ENCODE measurements around the gene C6orf89. TPM values are rescaled to one million over a fixed set of nuclear protein-coding genes. Genes with fewer than 3 reads are reported as not detected.

The C6orf89 gene, protein sequence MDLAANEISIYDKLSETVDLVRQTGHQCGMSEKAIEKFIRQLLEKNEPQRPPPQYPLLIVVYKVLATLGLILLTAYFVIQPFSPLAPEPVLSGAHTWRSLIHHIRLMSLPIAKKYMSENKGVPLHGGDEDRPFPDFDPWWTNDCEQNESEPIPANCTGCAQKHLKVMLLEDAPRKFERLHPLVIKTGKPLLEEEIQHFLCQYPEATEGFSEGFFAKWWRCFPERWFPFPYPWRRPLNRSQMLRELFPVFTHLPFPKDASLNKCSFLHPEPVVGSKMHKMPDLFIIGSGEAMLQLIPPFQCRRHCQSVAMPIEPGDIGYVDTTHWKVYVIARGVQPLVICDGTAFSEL
- total RNA-seq (2021; ENCODE audit: unreplicated experiment): 32.9 TPM
- 14.4 and 17.0 TPM in 2 replicates for polyA plus RNA-seq (2012)
- Bru-seq, nascent RNA: percentile 68 among the genes with signal in this experiment
- percentile 88 among the genes with signal in this experiment for BruChase-seq, experiment 1, labeled RNA remaining after a 6-hour chase
- BruChase-seq, experiment 2, labeled RNA remaining after a 2-hour chase: percentile 77 among the genes with signal in this experiment
- long read RNA-seq, full-length matches to known transcripts: 22 of 65 reads
- long read RNA-seq, partial matches to known transcripts: 17 of 65 reads
- long read RNA-seq, other reads (novel, unspliced or antisense): 26 of 65 reads

DNA sequence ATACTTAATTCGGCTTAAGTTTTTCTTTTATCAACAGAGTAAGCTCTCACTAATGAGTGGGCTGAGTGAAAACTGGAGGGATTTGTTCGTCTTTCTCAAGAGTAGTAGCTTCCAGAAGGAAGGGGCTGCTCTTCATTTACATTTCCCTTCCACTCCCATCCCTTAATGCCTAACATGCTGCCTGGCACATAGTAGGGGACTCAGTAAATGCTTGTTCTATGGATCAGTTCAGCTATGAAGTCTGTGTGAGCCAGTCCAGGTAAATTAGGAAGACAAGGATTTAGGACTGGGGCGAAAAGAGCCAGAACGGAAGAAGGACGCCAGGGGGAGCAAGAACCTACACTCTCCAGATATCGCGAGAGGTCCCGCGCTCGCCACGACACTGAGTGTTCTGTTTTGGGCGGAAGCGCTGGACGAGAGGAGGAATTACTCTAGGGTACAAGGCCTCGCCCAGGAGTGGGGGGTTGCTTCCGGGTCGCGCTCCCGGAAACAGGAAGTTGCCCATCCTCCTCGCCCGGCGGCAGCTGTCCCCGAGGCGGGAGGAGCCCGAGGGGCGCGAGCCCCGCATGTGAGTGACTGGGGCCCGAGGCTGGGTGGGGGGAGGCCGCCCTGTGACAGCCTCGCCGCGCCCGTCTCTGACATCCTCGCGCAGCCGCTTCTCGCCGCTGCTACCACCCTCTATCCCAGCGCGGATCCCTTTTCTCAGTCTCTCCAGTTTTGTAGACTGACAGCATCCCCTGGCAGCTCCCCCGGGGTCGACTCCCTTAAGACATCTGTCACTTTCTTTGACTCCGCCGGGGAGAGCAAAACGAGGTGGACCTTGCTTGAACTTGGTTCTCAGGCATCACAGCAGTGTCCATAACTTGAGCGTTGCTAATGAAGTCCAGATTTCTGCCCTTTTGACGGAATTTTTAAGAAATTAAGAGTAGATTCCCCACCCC lies at the start of gene C6orf89:
C6orf89 (plus strand) TSS at position 492 of the 941 bp plus-strand sequence. CDS start 13,493 bp downstream, outside the sequence.
- Histone ChIP-seq H3K9me3 (ENCODE audit: control insufficient read depth in 1 of 2, insufficient read depth in 1 of 2, low read depth in 1 of 2, low read length in 2 of 2) (no peaks in the 10 kb centered on the region), H3K36me3 (ENCODE audit: control insufficient read depth in 1 of 2, insufficient read depth in 2 of 2, low read length in 2 of 2) (no peaks in the 10 kb centered on the region), H3K79me2 (ENCODE audit: insufficient read depth, low read length) (peaks cover 35% of the 10 kb centered on the region), H3K4me3 (replicated peaks in 1 of 2; ENCODE audit: low read depth in 1 of 2, low read length in 2 of 2) (peak within 1 kb of the TSS; percentile 81 to 88), H3K27ac (ENCODE audit: low read depth, low read length) (peak within 1 kb of the TSS; percentile 65), H3K9me2 (ENCODE audit: insufficient read depth) (no peaks in the 10 kb centered on the region), H3K4me1 (ENCODE audit: control insufficient read depth in 1 of 2, insufficient read depth in 2 of 2, low read length in 2 of 2) (peaks cover 8 to 18% of the 10 kb centered on the region in 2 experiments; a peak in 3 of 4 replicates), H2AFZ (ENCODE audit: low read depth, low read length, poor library complexity, severe bottlenecking) (peak within 1 kb of the TSS; percentile 28), H3K4me2 (ENCODE audit: low read length) (peak within 1 kb of the TSS; percentile 75), H3K27me3 (ENCODE audit: insufficient read depth, low read length) (no peaks in the 10 kb centered on the region), H3K9ac (ENCODE audit: low read length) (peak within 1 kb of the TSS; percentile 70), H4K20me1 (ENCODE audit: insufficient read depth) (no peaks in the 10 kb centered on the region)
- CTCF ChIA-PET: interaction anchor here (1.1 to 2.8 kb wide), 8 partner anchors 11 to 325 kb away, joined by 3 to 39 read pairs (median 5); partner anchors contain the start of gene PPIL1
- POLR2A ChIA-PET: interaction anchor here (0.7 to 2.3 kb wide), 3 partner anchors 11 to 132 kb away, joined by 3 to 11 read pairs (median 3); partner anchors contain the start of gene PPIL1
- TF ChIP-seq SP1 (IDR thresholded peaks at IDR 0.05; ENCODE audit: low read depth): peak; percentile 70
- TF ChIP-seq SIN3A (IDR thresholded peaks at IDR 0.05; ENCODE audit: low read depth): peak; percentile 93
- TF ChIP-seq RAD21 (IDR thresholded peaks at IDR 0.05; ENCODE audit: low read depth): peak; percentile 73
- TF ChIP-seq CEBPB (IDR thresholded peaks at IDR 0.05; ENCODE audit: low read depth): no peak
- TF ChIP-seq, protein P1, sequence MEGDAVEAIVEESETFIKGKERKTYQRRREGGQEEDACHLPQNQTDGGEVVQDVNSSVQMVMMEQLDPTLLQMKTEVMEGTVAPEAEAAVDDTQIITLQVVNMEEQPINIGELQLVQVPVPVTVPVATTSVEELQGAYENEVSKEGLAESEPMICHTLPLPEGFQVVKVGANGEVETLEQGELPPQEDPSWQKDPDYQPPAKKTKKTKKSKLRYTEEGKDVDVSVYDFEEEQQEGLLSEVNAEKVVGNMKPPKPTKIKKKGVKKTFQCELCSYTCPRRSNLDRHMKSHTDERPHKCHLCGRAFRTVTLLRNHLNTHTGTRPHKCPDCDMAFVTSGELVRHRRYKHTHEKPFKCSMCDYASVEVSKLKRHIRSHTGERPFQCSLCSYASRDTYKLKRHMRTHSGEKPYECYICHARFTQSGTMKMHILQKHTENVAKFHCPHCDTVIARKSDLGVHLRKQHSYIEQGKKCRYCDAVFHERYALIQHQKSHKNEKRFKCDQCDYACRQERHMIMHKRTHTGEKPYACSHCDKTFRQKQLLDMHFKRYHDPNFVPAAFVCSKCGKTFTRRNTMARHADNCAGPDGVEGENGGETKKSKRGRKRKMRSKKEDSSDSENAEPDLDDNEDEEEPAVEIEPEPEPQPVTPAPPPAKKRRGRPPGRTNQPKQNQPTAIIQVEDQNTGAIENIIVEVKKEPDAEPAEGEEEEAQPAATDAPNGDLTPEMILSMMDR (IDR thresholded peaks at IDR 0.05 in 2 of 3, conservative IDR thresholded peaks at IDR 0.05 in 1 of 3; ENCODE audit: borderline replicate concordance in 1 of 3, insufficient read depth in 1 of 3, low read depth in 2 of 3, low read length in 2 of 3): peak; percentile 80 to 87 (median 87)
- TF ChIP-seq SRF (IDR thresholded peaks at IDR 0.05; ENCODE audit: low read depth): peak; percentile 33; the same call in 1 of the 2 replicates
- no peak for TF ChIP-seq EZH2phosphoT487 (IDR thresholded peaks at IDR 0.05; ENCODE audit: borderline replicate concordance)
- no peak for TF ChIP-seq POLR2A (IDR thresholded peaks at IDR 0.05; ENCODE audit: borderline replicate concordance, extremely low read depth, insufficient read depth, insufficient read length)
- TF ChIP-seq, protein P2, sequence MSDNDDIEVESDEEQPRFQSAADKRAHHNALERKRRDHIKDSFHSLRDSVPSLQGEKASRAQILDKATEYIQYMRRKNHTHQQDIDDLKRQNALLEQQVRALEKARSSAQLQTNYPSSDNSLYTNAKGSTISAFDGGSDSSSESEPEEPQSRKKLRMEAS (IDR thresholded peaks at IDR 0.05): peak; percentile 88
- peak; percentile 72 for TF ChIP-seq EGR1 (IDR thresholded peaks at IDR 0.05; ENCODE audit: low read depth)
- TF ChIP-seq, protein P3, sequence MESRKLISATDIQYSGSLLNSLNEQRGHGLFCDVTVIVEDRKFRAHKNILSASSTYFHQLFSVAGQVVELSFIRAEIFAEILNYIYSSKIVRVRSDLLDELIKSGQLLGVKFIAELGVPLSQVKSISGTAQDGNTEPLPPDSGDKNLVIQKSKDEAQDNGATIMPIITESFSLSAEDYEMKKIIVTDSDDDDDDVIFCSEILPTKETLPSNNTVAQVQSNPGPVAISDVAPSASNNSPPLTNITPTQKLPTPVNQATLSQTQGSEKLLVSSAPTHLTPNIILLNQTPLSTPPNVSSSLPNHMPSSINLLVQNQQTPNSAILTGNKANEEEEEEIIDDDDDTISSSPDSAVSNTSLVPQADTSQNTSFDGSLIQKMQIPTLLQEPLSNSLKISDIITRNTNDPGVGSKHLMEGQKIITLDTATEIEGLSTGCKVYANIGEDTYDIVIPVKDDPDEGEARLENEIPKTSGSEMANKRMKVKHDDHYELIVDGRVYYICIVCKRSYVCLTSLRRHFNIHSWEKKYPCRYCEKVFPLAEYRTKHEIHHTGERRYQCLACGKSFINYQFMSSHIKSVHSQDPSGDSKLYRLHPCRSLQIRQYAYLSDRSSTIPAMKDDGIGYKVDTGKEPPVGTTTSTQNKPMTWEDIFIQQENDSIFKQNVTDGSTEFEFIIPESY (IDR thresholded peaks at IDR 0.05; ENCODE audit: extremely low read depth, insufficient replicate concordance, low read length): peak; percentile 99
- no peak for TF ChIP-seq ZFX (IDR thresholded peaks at IDR 0.05)
- TF ChIP-seq ELF1 (IDR thresholded peaks at IDR 0.05; ENCODE audit: borderline replicate concordance, low read depth): peak; percentile 97
- TF ChIP-seq CBX3 (IDR thresholded peaks at IDR 0.05; ENCODE audit: low read depth): peak; percentile 93; the same call in 1 of the 2 replicates
- peak; percentile 78 for TF ChIP-seq YY1 (IDR thresholded peaks at IDR 0.05; ENCODE audit: extremely low read depth, insufficient replicate concordance, low read depth, low read length)
- peak; percentile 85 for TF ChIP-seq POLR2AphosphoS5 (IDR thresholded peaks at IDR 0.05; ENCODE audit: low read depth, low read length)
- TF ChIP-seq, protein P4, sequence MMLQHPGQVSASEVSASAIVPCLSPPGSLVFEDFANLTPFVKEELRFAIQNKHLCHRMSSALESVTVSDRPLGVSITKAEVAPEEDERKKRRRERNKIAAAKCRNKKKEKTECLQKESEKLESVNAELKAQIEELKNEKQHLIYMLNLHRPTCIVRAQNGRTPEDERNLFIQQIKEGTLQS (IDR thresholded peaks at IDR 0.05): no peak
- BruUV-seq (replicated peaks): TSS peak; percentile 51
- RAD21 ChIA-PET (ENCODE audit: low non-redundant PET in 1 of 2, low total read pairs in 2 of 2, uncharacterized antibody in 2 of 2, unreplicated experiment in 2 of 2): interaction anchor here (0.5 to 1.4 kb wide), 3 partner anchors 132 to 169 kb away, joined by 3 to 6 read pairs (median 4); no protein-coding TSS in a partner anchor
- ATAC-seq (peak; percentile 100), DNase-seq (ENCODE audit: low read depth, low spot score) (peak; percentile 94)
- intact Hi-C loops (cut with micrococcal nuclease): loop anchor here (1.0 to 5.0 kb wide), 2 partner anchors 133 to 327 kb away; no protein-coding TSS in a partner anchor

All from HCT116 (cell line).